HG02588 (cell line): ENCODE results near the gene PHTF2.
"Not testable (repeated sequence)": the region's sequence is repeated elsewhere in the genome, so short reads cannot be mapped to it uniquely, and the experiment has no call there.

Source experiments
- ATAC-seq: cut with Tn5 transposase; IDR thresholded peaks from one replicate; pipeline ENCODE4 v1.9.1; 2021; ENCODE audit warnings: mild to moderate bottlenecking, moderate library complexity; ENCODE audit not compliant: unreplicated experiment

The PHTF2 gene

GRCh38 chr7:77827999-77828398 is 29.4 kb downstream of the PHTF2 start:
- ATAC-seq: no peak

- no peak for ATAC-seq
Measured at GRCh38 chr7:77830649-77831355, 32.2 kb downstream of the PHTF2 start.

GRCh38 chr7:77831481-77831880 is 32.9 kb downstream of the PHTF2 start:
- no peak for ATAC-seq

GRCh38 chr7:77831953-77832352 is 33.4 kb downstream of the PHTF2 start:
- ATAC-seq: no peak

GRCh38 chr7:77833136-77833535 is 34.6 kb downstream of the PHTF2 start:
- no peak for ATAC-seq

- ATAC-seq: not testable (repeated sequence)
Measured at GRCh38 chr7:77836425-77836824, 37.9 kb downstream of the PHTF2 start.

GRCh38 chr7:77837275-77837674 is 38.7 kb downstream of the PHTF2 start:
- no peak for ATAC-seq

GRCh38 chr7:77837966-77838365 is 39.4 kb downstream of the PHTF2 start:
- no peak for ATAC-seq

GRCh38 chr7:77838929-77839491 is 40.4 kb downstream of the PHTF2 start:
- no peak for ATAC-seq

- ATAC-seq: no peak
Measured at GRCh38 chr7:77839919-77840318, 41.3 kb downstream of the PHTF2 start.

- ATAC-seq: no peak
Measured at GRCh38 chr7:77843194-77843593, 44.6 kb downstream of the PHTF2 start.

- no peak for ATAC-seq
Measured at GRCh38 chr7:77846317-77847092, 47.9 kb downstream of the PHTF2 start.

- ATAC-seq: no peak
Measured at GRCh38 chr7:77855371-77856083, 57.0 kb downstream of the PHTF2 start.

- ATAC-seq: no peak
Measured at GRCh38 chr7:77858278-77858677, 59.7 kb downstream of the PHTF2 start.

GRCh38 chr7:77859343-77859742 is 60.8 kb downstream of the PHTF2 start:
- no peak for ATAC-seq

- no peak for ATAC-seq
Measured at GRCh38 chr7:77862691-77863090, 64.1 kb downstream of the PHTF2 start.

- ATAC-seq: no peak
Measured at GRCh38 chr7:77863860-77864259, 65.3 kb downstream of the PHTF2 start.

- ATAC-seq: no peak
Measured at GRCh38 chr7:77866370-77866769, 67.8 kb downstream of the PHTF2 start.

- ATAC-seq: no peak
Measured at GRCh38 chr7:77866786-77867536, 68.4 kb downstream of the PHTF2 start.

- ATAC-seq: no peak
Measured at GRCh38 chr7:77867537-77867865, 68.9 kb downstream of the PHTF2 start.

GRCh38 chr7:77872256-77872655 is 73.7 kb downstream of the PHTF2 start:
- ATAC-seq: not testable (repeated sequence)
